GM18498 (cell line): ENCODE measurements around the gene FKBP2.

Source experiments
- ATAC-seq: cut with Tn5 transposase; IDR thresholded peaks from one replicate; pipeline ENCODE4 v1.9.1; 2021; ENCODE audit warnings: mild to moderate bottlenecking, moderate library complexity; ENCODE audit not compliant: unreplicated experiment

Gene FKBP2

DNA sequence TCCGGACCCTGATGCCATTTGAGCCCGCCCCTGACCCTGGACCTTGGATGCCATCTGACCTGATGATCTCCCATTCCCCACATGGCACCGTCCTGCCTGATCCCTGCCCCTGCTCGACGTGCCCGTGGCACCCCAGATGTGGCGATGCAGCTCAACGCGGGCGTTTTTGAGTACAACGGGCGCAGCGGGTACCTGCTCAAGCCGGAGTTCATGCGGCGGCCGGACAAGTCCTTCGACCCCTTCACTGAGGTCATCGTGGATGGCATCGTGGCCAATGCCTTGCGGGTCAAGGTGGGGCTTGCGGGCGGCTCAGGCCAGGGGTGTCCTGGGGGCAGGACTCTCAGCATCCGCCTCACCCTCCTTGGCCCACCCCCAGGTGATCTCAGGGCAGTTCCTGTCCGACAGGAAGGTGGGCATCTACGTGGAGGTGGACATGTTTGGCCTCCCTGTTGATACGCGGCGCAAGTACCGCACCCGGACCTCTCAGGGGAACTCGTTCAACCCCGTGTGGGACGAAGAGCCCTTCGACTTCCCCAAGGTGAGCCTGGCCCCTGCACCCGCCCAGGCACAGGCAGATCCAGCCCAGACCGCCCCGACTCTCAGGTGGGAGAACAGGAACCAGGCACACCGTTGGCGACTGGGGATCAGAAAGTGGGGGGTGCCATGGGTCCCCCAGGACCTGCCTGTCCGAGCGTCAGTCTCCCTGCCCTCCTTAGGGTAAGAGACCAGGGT, 21.5 kb downstream of the FKBP2 start:
- ATAC-seq, result no peak

DNA sequence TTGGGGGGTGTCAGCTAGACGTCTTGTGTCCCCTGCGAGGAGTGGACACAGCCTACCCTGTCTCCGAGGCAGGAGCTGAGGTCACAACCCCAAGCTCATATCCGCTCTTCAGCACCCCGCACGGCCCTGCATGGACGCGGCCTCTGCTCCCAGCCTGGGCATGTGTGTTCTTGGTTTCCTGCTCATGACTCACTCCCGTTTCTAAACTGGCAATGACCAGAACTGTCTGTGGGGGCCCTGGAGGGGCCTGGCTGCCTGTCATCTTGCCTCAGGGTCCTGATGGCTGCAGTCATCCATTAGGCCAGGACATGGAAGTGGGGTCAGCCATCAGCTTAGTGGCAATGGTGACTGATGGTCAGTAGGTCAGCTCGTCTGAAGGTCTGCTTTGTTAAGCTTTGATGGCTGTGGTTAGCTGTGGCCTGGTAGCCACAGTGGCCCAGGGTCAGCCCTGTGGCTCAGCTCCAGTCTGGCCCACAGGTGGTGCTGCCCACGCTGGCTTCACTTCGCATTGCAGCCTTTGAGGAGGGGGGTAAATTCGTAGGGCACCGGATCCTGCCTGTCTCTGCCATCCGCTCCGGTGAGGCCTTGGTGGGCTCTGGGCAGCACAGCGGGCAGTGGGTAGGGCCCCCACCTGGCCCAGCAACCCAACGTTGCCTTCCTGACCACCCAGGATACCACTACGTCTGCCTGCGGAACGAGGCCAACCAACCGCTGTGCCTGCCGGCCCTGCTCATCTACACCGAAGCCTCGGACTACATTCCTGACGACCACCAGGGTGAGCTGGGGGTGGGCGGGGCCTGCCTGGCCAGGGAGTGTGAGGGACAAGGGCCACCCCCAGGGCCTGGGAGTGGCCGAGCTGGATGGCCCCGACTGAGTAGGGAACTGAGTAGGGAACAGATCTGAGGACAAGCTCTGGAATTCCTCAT, 22.4 kb downstream of the FKBP2 start:
- no peak for ATAC-seq

DNA sequence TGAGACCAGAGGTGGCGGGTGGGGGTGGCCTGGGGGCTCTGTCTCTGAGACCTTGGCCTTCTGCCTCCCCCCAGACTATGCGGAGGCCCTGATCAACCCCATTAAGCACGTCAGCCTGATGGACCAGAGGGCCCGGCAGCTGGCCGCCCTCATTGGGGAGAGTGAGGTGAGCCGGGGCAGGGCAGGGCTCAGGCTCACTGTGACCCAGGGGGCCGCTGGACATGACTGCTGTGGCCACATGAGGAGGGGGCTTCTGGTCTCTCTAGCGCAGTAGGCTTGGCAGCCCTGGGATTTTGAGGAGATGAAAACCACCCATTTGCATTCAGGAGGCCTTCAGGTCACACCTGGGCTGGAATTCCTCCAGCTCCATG, 23.0 kb downstream of the FKBP2 start:
- no peak for ATAC-seq

DNA sequence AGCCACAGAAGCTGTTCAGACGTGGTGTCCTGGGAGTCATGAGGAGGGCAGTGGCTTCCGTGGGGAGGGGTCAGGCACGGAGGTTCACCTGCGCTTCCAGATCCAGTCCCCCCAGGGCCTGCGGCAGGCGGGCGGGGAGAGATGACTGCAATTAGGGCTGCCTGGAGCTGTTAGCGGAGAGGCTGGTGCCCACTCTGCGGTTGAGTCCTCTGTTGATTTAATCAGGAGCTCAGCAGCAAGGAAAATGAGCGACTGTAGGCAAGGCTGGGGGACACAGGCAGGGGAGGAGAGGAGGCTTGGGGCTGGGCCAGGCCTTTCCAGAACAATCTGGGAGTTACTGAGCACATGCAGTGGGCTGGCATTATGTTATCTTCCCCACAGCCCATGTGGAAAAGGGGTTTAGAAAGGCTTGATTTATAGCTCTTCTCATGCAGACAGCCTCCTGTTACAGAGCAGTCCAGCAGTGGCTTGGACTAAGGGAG, 23.5 kb downstream of the FKBP2 start:
- no peak for ATAC-seq

DNA sequence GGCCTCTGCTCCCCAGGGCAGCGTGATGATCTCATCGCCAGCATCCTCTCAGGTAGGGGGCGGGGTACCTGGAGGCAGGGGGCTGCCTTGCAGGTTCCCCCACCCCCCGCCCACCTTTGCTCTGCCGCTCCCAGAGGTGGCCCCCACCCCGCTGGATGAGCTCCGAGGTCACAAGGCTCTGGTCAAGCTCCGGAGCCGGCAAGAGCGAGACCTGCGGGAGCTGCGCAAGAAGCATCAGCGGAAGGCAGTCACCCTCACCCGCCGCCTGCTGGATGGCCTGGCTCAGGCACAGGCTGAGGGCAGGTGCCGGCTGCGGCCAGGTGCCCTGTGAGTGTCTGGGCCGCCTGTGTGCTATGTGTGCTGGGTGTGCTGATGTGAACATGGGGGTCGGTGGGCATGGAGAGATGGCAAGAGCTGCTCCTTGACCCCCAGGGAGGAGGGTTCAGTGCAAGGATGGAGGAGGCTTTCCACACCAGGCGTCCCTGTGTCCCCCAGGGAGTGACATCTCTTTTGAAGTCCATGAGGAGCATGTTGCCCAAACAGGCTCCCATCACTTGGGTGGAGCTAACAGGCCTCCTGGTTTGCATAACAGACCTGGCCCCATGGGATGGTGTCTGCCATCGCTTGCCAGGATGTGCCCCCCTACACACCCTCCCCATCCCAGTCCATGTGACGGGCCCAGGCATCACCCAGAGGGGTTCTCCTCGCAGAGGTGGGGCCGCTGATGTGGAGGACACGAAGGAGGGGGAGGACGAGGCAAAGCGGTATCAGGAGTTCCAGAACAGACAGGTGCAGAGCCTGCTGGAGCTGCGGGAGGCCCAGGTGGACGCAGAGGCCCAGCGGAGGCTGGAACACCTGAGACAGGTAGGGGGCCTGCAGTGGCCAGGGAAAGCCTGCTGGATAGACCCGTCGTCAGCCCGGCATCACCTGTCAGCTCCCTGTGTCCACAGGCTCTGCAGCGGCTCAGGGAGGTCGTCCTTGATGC, 24.6 kb downstream of the FKBP2 start:
- no peak for ATAC-seq

DNA sequence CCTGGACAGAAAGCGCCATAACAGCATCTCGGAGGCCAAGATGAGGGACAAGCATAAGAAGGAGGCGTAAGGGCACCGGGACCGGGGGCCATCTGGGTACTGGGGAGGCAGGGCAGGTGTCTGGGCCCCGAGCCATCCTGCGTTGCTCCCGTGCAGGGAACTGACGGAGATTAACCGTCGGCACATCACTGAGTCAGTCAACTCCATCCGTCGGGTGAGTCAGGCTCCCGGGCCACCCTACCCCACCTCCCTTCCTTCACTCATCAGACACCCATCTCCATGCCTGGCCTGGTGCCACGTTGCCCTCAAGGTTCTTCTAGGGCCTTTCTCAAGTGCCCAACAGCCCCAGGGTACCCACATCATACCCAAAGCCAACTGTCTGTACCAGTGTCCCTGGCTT, 25.4 kb downstream of the FKBP2 start:
- no peak for ATAC-seq

DNA sequence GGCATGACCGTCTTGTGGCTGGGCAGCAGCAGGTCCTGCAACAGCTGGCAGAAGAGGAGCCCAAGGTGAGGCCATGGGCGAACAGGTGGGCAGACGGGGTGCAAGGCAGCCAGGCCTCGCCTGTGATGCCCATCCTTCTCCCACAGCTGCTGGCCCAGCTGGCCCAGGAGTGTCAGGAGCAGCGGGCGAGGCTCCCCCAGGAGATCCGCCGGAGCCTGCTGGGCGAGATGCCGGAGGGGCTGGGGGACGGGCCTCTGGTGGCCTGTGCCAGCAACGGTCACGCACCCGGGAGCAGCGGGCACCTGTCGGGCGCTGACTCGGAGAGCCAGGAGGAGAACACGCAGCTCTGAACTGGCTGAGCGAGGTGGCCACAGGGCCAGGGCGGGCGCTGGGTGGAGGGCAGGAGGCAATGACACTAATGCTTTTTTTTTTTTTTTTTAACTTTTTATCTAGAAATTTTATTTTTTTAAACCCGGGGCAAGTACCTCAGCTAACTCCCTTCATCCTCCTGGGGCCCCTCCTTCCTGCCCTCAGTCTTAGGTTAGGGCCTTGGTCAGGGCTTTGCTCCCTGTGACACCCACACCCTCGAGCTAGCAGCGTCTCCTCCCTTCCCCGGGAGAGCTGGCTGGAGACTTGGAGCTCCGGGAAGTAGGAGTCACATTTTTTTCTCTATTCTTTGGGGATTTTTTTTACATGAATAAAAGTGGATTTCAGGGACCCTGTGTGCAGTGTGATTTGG, 26.5 kb downstream of the FKBP2 start:
- ATAC-seq, result no peak

DNA sequence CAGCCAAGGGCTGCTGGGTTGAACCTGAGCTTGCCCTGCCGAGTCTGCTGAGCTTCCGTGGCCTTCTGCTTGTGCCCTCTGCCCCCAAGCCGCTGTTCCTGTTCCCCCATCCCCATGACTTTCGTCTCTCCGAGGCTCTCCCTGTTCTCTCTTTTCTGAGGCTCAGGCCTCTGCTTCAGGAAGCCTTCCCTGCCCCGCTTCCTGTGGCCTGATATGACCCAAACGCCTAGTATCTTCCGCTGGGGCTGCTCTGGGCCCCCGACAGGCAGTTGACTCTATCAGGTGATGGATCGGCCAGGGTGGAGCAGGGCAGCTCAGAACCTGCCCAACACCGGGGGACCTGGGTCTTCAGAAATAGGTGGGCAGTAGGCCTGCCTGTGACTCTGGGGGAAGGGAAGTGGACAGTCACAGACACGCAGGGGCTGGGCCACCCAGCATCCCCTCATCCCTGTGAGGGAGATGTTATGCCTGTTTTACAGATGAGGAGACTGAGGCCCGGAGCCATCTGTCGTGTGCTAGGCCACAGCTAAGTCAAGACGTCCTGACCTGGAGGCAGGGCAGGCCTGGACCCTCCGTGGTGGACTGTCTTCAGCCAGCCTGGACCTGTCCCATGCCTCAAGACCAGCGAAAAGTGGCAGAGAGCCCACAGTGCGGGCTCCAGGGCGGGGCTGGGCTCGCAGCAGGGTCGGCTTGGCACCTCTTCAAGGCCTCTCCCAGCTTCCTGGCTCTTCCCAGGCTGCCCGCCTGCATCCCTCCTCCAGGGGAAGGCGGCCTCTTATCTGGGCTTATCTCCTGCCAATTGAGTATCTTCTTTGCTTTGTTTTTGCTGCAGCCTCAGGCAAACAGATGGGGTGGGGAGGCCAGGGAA, 27.4 kb downstream of the FKBP2 start:
- ATAC-seq, result no peak

DNA sequence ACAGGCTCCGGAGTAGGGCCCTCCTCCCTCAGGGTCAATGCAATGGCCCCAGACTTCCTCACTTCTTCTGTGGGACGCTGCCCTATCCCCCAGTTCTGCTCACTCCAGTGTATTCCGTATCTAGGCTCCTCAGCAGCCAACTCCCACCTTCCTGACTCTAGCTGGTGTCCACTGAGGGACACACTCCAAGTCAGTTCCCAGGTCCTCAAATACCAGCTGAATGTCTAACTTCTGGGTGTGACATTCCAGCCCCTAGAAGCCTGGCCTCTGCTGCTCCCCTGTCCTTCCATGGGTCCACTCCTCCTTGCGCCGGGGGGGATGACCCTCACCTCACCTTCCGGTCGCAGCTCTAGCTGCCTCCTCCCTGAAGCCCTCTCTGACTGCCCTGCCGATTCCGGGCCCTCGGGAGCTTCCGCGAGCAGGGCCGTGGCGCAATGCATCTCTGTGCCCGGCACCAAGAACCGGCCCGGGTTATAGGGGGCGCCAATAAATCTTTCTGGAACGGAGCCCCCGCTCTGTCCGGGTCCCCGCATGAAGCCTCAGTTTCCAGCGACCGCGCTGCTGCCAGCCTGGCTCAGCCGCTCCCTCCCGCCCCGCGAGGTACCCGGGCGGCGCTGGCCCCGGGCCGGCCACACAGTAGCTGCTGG, 28.1 kb downstream of the FKBP2 start:
- peak; percentile 6 for ATAC-seq

DNA sequence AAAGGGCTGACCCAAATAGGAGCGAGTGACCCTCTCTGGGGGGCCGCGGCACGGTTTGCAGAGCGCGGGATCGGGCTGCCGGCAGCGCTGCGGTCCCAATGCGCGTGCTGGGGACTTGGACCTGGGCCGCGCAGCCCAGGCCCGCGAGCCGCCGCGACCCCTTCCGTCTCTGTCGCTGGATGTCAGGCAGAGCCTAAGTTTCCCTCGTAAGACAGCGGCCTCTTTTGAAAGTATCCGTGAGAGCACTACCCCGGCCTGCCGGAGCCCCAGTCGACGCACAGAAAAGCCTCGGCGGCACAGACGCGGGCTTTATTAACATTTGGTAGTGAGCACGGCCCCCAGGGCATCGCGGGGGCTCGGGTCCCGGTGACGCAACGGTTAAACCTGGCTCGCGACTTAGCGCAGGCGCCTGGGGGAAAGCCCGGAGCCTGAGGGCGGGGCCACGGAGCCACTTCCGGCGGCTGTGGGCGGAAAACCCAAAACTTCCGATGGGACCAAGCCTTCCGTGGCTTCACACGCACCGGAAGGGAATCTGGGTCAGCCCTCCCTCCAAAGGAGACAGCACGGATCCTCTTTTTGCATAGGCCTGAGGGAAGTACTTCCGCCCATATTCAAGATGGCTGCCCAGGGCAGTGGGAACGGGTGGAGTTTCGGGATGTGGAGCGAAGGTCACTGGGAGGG, 28.8 kb downstream of the FKBP2 start:
- ATAC-seq, result peak; percentile 66

DNA sequence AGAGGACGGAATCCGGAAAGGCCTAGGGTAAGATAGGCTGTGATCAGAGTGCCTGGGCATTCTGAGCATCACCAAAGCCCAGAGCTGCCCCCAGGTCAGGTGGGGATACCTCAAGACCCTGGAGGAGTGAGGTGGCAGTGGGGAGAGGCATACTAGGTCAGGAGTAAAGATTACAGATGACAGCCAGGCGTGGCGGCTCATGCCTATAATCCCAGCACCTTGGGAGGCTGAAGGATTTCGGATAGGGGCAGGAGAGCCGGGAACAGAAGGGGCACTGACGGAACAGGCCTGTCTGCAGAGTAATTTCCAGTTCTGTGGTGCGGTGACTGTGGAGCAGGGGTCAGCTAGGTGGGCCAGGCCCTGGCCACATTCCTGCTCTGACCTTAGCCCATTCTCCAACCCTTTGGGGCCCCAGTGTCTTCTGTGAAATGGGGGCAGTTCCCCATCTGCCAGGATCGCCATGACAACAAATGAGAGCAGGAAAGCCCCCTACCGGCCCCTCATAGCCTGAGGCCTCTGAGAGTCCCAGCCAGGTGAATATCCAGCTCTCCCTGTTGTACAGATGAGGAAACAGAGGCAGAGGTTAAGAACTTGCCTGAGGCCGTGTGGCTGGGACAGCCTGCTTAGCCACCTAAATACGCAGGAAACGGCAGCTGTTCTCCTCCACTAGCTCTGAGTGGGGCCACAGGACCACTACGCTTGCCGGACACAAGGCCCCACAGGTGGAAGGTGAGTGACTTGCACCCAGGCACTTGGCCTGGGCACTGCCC, 34.3 kb downstream of the FKBP2 start:
- no peak for ATAC-seq

DNA sequence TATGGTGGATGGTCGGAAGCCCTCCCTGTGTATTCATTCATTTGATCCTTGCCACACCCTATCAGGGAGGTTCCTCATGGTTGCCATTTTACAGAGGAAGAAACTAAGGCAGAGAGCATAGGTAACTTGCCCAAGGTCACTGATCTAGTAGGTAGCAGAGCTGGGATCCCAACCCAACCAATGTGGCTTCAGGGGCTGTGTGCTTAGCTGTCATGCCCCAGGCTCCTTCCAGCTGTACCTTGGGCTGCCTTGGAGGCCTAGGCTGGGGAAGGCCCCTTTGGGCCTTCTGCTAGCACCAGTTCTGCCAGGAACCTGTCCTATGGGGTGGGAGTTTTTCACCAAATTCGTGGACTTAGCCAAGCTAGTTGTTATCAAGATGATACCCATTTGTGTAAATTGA, 34.9 kb downstream of the FKBP2 start:
- no peak for ATAC-seq

DNA sequence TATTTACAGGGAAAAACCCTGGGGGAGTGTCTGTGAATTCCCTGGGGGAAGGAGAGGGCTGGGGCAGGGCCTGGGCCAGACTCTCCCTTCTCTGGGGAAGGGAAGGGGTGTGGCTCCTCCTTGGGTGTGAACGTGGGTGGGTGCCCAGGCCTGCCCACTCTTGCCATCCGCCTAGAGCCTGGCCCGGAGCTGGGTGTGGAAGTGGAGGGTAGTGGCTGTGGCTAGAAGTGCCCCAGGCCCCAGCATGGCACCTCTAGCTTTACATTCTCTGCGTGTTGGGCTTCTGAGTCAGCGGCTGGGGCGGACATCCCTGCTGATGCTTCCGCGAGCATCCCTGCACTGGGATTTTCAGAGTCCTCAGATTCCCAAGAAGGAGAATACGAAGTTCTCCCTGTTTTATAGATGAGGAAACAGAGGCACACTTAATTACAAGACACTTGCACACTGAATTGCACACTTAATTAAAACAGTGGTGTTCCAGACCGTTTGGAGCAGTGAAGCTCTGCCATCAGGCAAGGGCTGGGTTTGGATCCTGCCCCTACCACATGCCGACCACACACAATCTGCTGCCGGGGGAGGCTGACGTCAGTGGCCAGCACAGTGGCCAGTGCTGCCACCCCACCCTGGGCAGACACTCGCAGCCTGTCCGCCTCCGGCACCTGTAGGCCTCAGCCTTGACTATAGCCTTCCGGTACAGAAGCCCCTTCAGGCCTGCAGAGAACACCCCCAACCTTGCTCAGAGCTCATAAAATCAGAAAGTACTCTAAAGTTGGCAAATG, 35.9 kb downstream of the FKBP2 start:
- no peak for ATAC-seq

DNA sequence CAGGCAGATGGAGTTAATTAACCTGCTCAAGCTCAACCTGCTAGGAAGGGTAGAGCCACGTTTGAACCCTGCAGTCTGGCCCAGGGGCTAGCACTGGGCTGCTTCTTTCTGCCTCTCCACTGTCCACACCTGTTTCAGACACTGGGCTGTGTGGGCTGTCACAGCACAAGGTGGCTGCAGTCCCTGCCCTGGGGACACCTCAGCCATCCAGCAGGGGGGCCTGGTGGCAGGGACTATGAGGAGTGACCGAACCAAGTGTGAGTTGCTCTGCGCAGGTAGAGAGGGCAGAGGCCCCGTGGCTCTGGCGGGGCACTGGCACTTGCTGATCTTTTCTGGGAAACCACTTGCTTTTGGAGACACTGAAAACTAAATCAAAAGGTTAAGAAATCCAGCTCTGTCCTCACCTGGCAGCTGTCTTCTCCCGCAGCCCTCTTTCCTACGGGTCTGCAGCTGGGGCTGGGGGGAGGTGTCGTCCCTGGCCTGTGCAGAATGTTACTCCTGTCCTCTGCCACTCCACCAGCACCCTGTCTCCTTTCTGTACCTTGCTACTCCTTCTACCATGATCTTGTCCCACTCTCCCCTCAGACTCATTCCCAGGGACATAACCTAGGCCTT, 37.8 kb downstream of the FKBP2 start:
- ATAC-seq, result no peak

DNA sequence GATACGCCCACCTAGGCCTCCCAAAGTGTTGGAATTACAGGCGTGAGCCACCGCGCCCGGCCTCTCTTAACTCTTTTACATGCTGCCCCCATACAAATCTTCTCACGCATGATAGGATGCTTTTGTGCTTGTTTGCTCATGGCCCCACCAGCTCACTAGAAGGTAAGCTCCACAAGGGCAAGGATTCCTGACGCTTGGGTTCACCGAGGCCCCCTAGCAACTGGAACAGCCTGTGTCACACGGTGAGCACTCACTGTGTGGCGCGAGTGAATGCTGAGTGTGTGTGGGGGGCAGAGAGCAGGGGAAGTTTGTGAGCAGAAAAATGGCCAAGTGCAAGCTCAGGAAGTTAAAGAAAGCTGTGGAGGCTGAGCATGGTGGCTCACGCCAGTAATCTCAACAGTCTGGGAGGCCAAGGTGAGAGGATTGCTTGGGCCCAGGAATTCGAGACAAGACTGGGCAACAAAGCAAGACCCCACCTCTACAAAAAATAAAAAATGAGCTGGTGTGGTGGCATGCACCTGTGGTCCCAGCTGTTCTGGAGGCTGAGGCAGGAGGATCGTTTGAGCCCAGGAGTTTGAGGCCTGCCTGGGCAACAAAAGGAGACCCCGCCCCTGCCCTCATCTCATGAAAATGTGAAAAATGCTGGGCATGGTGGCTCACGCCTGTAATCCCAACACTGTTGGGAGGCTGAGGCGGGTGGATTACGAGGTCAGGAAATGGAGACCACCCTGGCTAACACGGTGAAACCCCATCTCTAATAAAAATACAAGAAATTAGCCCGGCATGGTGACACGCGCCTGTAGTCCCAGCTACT, 41.3 kb downstream of the FKBP2 start:
- no peak for ATAC-seq
